Parathyroid adenoma (tissue), 2 donors: ENCODE results near the gene ARFIP1.
A peak's percentile ranks its signal among the peaks of the same experiment; 100 is the strongest.

Experiments
- H2AFZ ChIP-seq: fragments of 300-600 bp; sonication (generic); one replicate; pipeline ENCODE4 v1.7.0; 2017; ENCODE audit warnings: antibody characterized with exemption, mild to moderate bottlenecking
- H3K27ac ChIP-seq: fragments of 300-600 bp; sonication (generic); one replicate; pipeline ENCODE4 v1.7.0; 2017
- H3K27me3 ChIP-seq: fragments of 300-600 bp; sonication (generic); one replicate; pipeline ENCODE4 v1.7.0; 2017; ENCODE audit warnings: low read length; ENCODE audit not compliant: control insufficient read depth, insufficient read depth
- H3K36me3 ChIP-seq: fragments of 300-600 bp; sonication (generic); one replicate; pipeline ENCODE4 v1.7.0; 2017; ENCODE audit warnings: low read length; ENCODE audit not compliant: control insufficient read depth, insufficient read depth
- H3K4me1 ChIP-seq: fragments of 300-600 bp; sonication (generic); one replicate; pipeline ENCODE4 v1.7.0; 2017; ENCODE audit warnings: control low read depth
- H3K4me2 ChIP-seq: fragments of 300-600 bp; sonication (generic); one replicate; pipeline ENCODE4 v1.7.0; 2017; ENCODE audit warnings: low read length
- H3K4me3 ChIP-seq: fragments of 300-600 bp; sonication (generic); one replicate; pipeline ENCODE4 v1.7.0; 2017; ENCODE audit warnings: low read depth, low read length
- H3K79me2 ChIP-seq: fragments of 300-600 bp; sonication (generic); one replicate; pipeline ENCODE4 v1.7.0; 2017; ENCODE audit warnings: control low read depth
- H3K9ac ChIP-seq: fragments of 300-600 bp; sonication (generic); one replicate; pipeline ENCODE4 v1.7.0; 2017; ENCODE audit warnings: mild to moderate bottlenecking
- H3K9me3 ChIP-seq: fragments of 300-600 bp; sonication (generic); one replicate; pipeline ENCODE4 v1.7.0; 2017; ENCODE audit warnings: low read length; ENCODE audit not compliant: control insufficient read depth
- TF ChIP-seq, protein P1 (sequence below): fragments of 300-600 bp; sonication (generic); IDR thresholded peaks from one replicate; pipeline ENCODE4 v1.7.0; 2017; ENCODE audit warnings: antibody characterized with exemption, mild to moderate bottlenecking
- donor health status: primary hyperparathyroidism.

Gene ARFIP1

GRCh38 chr4:152925851-152926250 lies 146.1 kb downstream of the ARFIP1 start:
- Histone ChIP-seq H2AFZ (peak overlapping the region; percentile 56), H3K9ac (no peak overlapping the region), H3K9me3 (no peaks in the 10 kb centered on the region), H3K4me3 (peak overlapping the region; percentile 30), H3K79me2 (no peaks in the 10 kb centered on the region), H3K4me2 (peak overlapping the region; percentile 22), H3K36me3 (no peaks in the 10 kb centered on the region), H3K4me1 (peaks cover 39% of the 10 kb centered on the region), H3K27ac (peak overlapping the region; percentile 89), H3K27me3 (no peaks in the 10 kb centered on the region)
- TF ChIP-seq, protein P1, sequence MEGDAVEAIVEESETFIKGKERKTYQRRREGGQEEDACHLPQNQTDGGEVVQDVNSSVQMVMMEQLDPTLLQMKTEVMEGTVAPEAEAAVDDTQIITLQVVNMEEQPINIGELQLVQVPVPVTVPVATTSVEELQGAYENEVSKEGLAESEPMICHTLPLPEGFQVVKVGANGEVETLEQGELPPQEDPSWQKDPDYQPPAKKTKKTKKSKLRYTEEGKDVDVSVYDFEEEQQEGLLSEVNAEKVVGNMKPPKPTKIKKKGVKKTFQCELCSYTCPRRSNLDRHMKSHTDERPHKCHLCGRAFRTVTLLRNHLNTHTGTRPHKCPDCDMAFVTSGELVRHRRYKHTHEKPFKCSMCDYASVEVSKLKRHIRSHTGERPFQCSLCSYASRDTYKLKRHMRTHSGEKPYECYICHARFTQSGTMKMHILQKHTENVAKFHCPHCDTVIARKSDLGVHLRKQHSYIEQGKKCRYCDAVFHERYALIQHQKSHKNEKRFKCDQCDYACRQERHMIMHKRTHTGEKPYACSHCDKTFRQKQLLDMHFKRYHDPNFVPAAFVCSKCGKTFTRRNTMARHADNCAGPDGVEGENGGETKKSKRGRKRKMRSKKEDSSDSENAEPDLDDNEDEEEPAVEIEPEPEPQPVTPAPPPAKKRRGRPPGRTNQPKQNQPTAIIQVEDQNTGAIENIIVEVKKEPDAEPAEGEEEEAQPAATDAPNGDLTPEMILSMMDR = no peak

- Histone ChIP-seq H3K9ac (no peak overlapping the region), H3K4me2 (peak overlapping the region; percentile 22), H3K4me3 (peak overlapping the region; percentile 30), H3K79me2 (no peaks in the 10 kb centered on the region), H2AFZ (peak overlapping the region; percentile 34), H3K36me3 (no peaks in the 10 kb centered on the region), H3K4me1 (peaks cover 39% of the 10 kb centered on the region), H3K27me3 (no peaks in the 10 kb centered on the region), H3K27ac (peak overlapping the region; percentile 89), H3K9me3 (no peaks in the 10 kb centered on the region)
- TF ChIP-seq, protein P1 = no peak
Measured at GRCh38 chr4:152926959-152927358, 147.2 kb downstream of the ARFIP1 start.

DNA sequence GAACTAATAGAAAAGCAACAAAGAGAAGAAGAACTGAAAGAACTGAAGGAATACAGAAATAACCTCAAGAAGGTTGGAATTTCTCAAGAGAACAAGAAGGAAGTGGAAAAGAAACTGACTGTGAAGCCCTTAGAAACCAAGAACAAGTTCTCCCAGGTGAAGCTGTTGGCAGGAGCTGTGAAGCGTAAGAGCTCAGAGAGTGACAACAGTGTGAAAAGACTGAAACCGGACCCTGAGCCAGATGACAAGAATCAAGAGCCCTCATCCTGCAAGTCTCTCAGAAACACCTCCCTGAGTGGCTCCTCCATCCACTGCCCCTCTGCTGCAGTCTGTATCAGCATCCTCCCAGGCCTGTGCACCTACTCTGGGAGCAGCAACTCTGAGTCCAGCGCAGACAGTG lies 148.0 kb downstream of the ARFIP1 start:
- Histone ChIP-seq H3K4me2 (peak overlapping the region; percentile 57), H3K79me2 (no peaks in the 10 kb centered on the region), H3K36me3 (no peaks in the 10 kb centered on the region), H3K9ac (no peak overlapping the region), H3K4me3 (peak overlapping the region; percentile 26), H3K27me3 (no peaks in the 10 kb centered on the region), H2AFZ (peak overlapping the region; percentile 8), H3K9me3 (no peaks in the 10 kb centered on the region), H3K4me1 (peaks cover 39% of the 10 kb centered on the region), H3K27ac (peak overlapping the region; percentile 89)
- TF ChIP-seq, protein P1 = no peak

DNA sequence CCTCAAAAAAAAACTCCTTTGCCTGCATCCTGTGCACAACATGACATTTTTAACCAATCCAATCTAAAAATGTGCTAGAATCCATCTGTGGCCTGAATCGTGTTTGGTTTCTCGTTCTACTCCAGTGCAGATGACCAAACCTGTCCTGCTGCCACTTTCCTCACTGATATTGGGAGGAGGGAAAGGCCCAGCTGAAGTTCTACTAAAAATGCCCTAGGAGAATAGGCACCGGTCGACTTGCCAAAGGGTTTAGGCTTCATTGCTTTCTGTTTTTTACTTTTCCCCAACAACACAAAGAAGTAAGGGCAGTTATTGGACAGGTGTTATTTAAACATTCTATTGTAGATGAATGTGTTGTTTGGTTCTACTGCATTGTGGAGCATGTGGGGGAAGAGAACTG lies 148.5 kb downstream of the ARFIP1 start:
- Histone ChIP-seq H3K4me1 (peaks cover 39% of the 10 kb centered on the region), H3K9ac (no peak overlapping the region), H3K4me3 (peak overlapping the region; percentile 26), H3K9me3 (no peaks in the 10 kb centered on the region), H3K79me2 (no peaks in the 10 kb centered on the region), H3K27me3 (no peaks in the 10 kb centered on the region), H2AFZ (peak overlapping the region; percentile 8), H3K4me2 (peak overlapping the region; percentile 57), H3K36me3 (no peaks in the 10 kb centered on the region), H3K27ac (peak overlapping the region; percentile 89)
- TF ChIP-seq, protein P1 = no peak

DNA sequence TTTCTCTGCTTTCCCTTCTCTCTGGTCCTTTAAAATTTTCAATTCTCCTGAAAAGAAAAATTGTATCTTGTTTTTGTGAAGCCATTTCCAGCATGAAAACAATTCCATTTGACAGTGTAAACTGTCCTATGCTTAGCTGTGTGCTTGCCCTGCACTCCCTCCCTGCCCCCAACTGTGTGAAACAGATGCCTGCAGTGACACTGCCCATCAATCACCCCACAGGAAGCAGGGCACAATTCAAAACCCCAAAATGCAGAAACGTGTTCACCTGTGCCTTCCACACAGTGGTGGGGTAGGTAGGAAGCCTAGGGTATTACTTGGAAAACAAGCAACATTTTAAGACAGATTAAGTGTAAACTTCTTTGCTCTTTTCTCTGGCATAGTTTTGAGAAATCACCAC lies 150.1 kb downstream of the ARFIP1 start:
- Histone ChIP-seq H2AFZ (no peak overlapping the region), H3K27ac (peak overlapping the region; percentile 89), H3K36me3 (no peaks in the 10 kb centered on the region), H3K4me3 (no peak overlapping the region), H3K9ac (no peak overlapping the region), H3K4me1 (peaks cover 39% of the 10 kb centered on the region), H3K79me2 (no peaks in the 10 kb centered on the region), H3K9me3 (no peaks in the 10 kb centered on the region), H3K27me3 (no peaks in the 10 kb centered on the region), H3K4me2 (peak overlapping the region; percentile 22)
- TF ChIP-seq, protein P1 = no peak
